IPS-18a (cell line): Measurements from ENCODE around the gene MTARC1.

Experiments used
- H3K27ac ChIP-seq: one replicate; pipeline ENCODE4 v1.5.1; 2013; ENCODE audit warnings: low read length
- H3K27me3 ChIP-seq: one replicate; pipeline ENCODE4 v1.6.1; 2013; ENCODE audit warnings: mild to moderate bottlenecking, low read length; ENCODE audit not compliant: control insufficient read depth, insufficient read depth
- H3K36me3 ChIP-seq: one replicate; pipeline ENCODE4 v1.6.1; 2013; ENCODE audit warnings: low read depth, low read length; ENCODE audit not compliant: control insufficient read depth
- H3K4me1 ChIP-seq: one replicate; pipeline ENCODE4 v1.6.1; 2013; ENCODE audit warnings: low read depth, low read length; ENCODE audit not compliant: control insufficient read depth
- H3K4me3 ChIP-seq: one replicate; pipeline ENCODE4 v1.5.1; 2013; ENCODE audit warnings: low read length
- H3K9ac ChIP-seq: one replicate; pipeline ENCODE4 v1.6.1; 2013; ENCODE audit warnings: mild to moderate bottlenecking, low read length, moderate library complexity
- H3K9me3 ChIP-seq: one replicate; pipeline ENCODE4 v1.6.1; 2013; ENCODE audit warnings: low read depth, low read length; ENCODE audit not compliant: control insufficient read depth

Gene MTARC1

DNA sequence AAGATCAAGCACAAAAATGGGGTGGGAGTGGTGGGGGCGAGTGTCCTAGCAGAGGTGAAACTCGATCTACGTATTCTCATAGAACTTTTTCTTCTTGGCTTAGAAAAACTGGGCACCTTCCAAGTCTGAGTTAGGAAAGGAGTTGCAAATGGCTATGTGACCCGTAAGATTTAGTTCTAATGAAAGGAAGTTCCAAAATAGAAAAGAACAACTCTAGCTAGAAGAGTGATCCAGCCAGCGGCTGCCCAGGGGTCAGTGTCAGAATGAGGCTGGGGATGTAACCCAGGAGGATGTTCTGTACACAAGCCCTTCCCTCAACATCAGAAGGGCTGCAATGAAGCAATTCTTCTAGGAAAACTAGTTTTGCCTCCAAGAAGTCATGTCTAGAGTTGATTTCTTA lies 5.2 kb downstream of the MTARC1 start:
- H3K4me1 ChIP-seq = no peaks in the 10 kb centered on the region
- H3K9ac ChIP-seq = no peak overlapping the region
- H3K4me3 ChIP-seq = no peak overlapping the region
- no peaks in the 10 kb centered on the region for H3K9me3 ChIP-seq
- no peaks in the 10 kb centered on the region for H3K27me3 ChIP-seq
- H3K36me3 ChIP-seq = peaks cover 10% of the 10 kb centered on the region
- no peak overlapping the region for H3K27ac ChIP-seq

DNA sequence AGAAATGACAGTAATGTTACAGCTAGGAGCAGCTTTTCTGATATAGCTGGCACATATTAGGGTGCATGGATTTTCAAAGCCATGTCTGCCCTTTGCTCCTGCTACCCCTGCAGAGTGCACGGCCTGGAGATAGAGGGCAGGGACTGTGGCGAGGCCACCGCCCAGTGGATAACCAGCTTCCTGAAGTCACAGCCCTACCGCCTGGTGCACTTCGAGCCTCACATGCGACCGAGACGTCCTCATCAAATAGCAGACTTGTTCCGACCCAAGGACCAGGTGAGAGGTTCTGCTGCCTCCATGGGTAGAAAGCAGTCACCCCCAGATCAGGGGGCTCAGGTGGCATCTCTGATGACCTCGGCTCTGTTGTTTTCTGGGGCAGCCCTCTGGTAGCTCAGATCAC lies 9.8 kb downstream of the MTARC1 start:
- no peak overlapping the region for H3K27ac ChIP-seq
- H3K9ac ChIP-seq = no peak overlapping the region
- H3K27me3 ChIP-seq = no peaks in the 10 kb centered on the region
- H3K4me1 ChIP-seq = no peaks in the 10 kb centered on the region
- H3K4me3 ChIP-seq = no peak overlapping the region
- H3K36me3 ChIP-seq = peaks cover 29% of the 10 kb centered on the region
- H3K9me3 ChIP-seq = no peaks in the 10 kb centered on the region

DNA sequence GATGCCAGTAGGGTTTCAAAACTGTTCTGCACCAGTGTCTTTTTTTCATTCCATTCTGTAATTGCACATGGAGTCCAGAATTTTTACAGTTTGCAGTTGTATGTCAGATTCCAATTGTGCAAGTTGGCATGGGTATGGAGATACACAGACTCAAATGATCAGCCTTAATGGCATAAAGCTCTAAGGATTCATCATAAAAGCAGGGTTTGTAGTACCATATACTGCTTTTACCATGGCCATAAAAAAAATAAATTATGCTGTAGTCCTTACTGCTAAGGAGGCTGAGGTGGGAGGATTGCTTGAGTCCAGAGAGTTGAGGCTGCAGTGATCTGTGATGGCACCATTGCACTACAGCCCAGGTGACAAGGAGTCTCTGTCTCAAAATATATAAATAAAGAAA lies 10.3 kb downstream of the MTARC1 start:
- H3K27me3 ChIP-seq = no peaks in the 10 kb centered on the region
- H3K4me1 ChIP-seq = no peaks in the 10 kb centered on the region
- H3K27ac ChIP-seq = no peak overlapping the region
- peaks cover 27% of the 10 kb centered on the region for H3K36me3 ChIP-seq
- H3K9ac ChIP-seq = no peak overlapping the region
- H3K9me3 ChIP-seq = no peaks in the 10 kb centered on the region
- no peak overlapping the region for H3K4me3 ChIP-seq

DNA sequence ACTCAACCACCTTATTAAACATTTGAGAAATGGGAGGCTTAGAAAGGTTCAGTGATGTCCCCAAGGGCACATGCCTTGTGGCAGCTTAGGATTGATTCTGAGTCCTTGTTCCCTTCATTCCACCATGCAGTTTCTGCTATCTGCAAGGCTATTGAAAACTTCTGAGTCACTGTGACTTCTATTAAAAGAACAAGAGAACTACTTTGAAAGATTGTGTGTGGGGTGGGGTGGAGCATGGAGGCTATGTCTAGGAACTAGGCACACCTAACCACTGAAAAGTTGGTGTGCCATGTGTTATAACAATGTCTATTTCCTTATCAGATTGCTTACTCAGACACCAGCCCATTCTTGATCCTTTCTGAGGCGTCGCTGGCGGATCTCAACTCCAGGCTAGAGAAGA lies 10.8 kb downstream of the MTARC1 start:
- Histone ChIP-seq H3K36me3 (peaks cover 27% of the 10 kb centered on the region), H3K4me3 (no peak overlapping the region), H3K27me3 (no peaks in the 10 kb centered on the region), H3K9me3 (no peaks in the 10 kb centered on the region), H3K9ac (no peak overlapping the region), H3K4me1 (no peaks in the 10 kb centered on the region), H3K27ac (no peak overlapping the region)

DNA sequence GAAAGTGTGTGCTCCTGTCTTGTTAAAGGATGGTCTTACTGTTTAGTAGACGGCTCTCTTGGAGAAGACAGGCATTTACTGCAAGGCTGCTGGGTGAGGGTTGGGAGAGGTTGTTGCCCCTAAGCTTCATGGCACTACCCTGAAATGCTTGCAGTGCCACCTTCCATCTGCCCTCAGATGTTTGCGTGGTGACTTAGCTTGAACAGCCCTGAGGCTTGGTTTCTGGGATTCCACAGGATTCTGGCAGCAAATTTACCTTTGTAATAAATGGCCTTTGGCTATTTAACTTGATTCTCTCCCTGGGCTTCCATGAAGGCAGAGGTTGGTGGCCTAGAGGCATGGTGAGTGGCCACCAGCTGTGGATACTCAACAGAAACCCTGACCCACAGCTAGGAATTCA lies 11.6 kb downstream of the MTARC1 start:
- Histone ChIP-seq H3K27me3 (no peaks in the 10 kb centered on the region), H3K9ac (no peak overlapping the region), H3K36me3 (peaks cover 27% of the 10 kb centered on the region), H3K4me3 (no peak overlapping the region), H3K9me3 (no peaks in the 10 kb centered on the region), H3K27ac (no peak overlapping the region), H3K4me1 (no peaks in the 10 kb centered on the region)

DNA sequence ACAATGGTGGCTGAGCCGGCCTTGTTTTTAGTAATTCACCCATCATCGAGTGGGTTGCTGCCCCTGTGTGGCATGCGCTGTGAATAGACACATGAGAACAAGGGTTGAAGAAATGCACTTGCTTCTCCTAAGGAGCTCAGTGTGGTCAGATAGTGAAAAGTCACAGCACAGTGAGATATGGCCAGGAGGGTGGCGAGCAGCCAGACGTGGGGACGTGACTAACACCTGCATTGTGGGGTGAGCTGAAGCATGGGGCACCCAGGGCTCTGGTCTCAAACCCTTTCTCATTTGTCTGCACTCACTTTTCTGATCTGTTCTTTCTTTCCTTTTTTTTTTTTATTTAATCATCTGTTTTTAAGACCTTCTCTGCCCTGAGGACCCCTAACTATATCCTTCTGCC lies 13.5 kb downstream of the MTARC1 start:
- H3K4me3 ChIP-seq = no peak overlapping the region
- no peaks in the 10 kb centered on the region for H3K4me1 ChIP-seq
- H3K36me3 ChIP-seq = peaks cover 28% of the 10 kb centered on the region
- no peaks in the 10 kb centered on the region for H3K9me3 ChIP-seq
- no peak overlapping the region for H3K9ac ChIP-seq
- H3K27me3 ChIP-seq = no peaks in the 10 kb centered on the region
- H3K27ac ChIP-seq = no peak overlapping the region

DNA sequence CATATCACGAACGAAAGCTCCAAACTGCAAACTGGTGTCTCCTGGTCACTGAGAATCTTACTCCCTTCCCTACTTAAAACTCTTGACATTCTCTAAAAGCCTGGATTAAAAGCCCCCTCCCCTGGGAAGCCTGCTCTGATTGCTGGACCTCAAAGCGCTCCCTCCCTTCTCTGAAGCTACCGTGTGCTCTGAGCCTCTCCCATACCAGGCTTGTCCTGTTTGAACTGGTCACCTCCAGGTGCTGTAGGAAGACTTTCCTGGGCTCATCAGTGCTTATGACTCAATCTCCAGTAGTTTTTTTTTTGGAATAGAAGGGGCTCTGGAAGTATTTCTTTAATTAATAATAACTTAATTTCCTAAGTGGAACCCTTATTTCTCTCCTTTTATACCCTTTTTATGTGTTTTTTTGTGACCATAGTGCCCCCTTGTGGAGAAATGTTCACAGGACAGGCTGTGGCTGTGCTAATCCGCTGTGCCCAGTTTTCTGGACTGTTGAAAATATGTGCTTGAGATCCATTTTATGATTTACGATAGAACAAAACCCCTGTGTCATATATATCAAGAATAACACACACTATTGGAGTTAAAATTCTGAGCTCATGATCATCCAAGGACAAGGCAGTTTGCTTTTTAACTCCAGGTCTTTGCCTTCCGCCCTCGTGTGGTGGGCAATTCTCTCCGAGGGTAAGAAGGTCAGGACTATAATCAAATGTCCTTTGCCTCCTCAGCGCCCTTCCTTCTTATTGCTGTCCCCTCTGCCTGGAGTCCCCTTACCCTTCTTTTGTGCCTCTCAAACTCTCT lies 16.9 kb downstream of the MTARC1 start:
- Histone ChIP-seq H3K9me3 (no peaks in the 10 kb centered on the region), H3K4me3 (no peak overlapping the region), H3K27ac (no peak overlapping the region), H3K4me1 (peaks cover 5% of the 10 kb centered on the region), H3K9ac (no peak overlapping the region), H3K36me3 (peaks cover 10% of the 10 kb centered on the region), H3K27me3 (no peaks in the 10 kb centered on the region)

DNA sequence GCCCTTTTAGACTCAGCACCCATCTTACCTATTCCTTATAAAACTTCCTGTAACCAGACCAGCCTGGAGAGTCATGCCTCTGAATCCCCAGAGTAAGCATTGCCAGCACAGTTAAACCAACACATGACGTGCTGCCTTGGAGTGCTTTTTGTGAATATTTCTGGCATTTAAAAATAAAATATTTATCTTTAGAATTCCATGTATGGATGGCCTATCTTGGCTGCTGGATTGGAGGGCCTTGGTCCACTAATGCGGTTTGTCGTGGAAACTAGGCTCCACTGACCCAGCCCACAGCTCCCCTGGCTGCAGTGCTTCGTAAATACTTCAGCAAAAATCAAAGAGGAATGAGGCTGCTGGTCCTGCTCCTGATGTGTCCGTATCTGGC lies 17.5 kb downstream of the MTARC1 start:
- H3K4me3 ChIP-seq = no peak overlapping the region
- peaks cover 5% of the 10 kb centered on the region for H3K4me1 ChIP-seq
- peaks cover 8% of the 10 kb centered on the region for H3K36me3 ChIP-seq
- H3K27me3 ChIP-seq = no peaks in the 10 kb centered on the region
- no peaks in the 10 kb centered on the region for H3K9me3 ChIP-seq
- no peak overlapping the region for H3K9ac ChIP-seq
- no peak overlapping the region for H3K27ac ChIP-seq

DNA sequence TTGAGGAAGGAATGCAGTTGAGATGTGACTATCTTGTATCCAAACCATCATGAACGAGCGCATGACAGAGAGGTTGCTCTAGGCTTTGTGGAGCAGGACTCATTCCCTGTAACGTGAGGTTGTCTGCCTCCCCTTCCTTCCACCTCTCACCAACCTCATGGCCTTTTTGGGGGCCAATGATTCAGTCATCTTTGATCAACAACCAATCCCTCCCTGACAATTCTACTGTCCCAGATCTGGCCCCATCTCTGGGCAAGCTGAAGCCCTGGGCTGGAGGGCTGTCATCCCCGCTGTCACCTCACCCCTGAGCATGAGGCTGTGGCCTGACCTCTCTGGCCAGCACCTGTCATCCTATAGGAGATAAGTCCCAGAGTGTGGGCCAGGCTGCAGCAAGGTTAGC lies 19.7 kb downstream of the MTARC1 start:
- H3K36me3 ChIP-seq = peaks cover 7% of the 10 kb centered on the region

DNA sequence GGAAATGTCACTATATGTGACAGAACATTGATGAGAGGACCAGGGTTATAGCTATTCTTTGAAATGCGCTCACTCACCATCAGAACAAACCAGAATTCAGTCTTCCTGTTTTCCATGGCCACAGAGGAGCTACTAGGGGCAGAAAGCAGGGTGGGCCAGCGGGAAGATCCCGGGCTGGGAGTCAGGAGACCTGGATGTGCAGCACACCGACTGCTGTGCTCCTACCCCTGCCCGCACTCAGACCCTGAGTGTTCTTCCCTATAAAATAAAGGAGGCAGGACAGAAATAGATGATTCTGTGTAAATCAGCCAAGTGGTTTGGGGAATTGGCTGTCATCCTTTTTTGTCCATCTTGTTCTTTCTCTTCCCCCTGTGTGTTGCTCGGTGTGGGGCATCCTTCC lies 21.0 kb downstream of the MTARC1 start:
- no peak overlapping the region for H3K27ac ChIP-seq
- H3K36me3 ChIP-seq = peaks cover 11% of the 10 kb centered on the region
- H3K9ac ChIP-seq = no peak overlapping the region
- no peaks in the 10 kb centered on the region for H3K9me3 ChIP-seq
- no peaks in the 10 kb centered on the region for H3K27me3 ChIP-seq
- H3K4me3 ChIP-seq = no peak overlapping the region
- peaks cover 5% of the 10 kb centered on the region for H3K4me1 ChIP-seq

More for the DNA sequence above, 19.7 kb downstream of the MTARC1 start:
- Histone ChIP-seq H3K9ac (no peak overlapping the region), H3K9me3 (no peaks in the 10 kb centered on the region), H3K4me3 (no peak overlapping the region), H3K4me1 (peaks cover 5% of the 10 kb centered on the region), H3K27me3 (no peaks in the 10 kb centered on the region), H3K27ac (no peak overlapping the region)

DNA sequence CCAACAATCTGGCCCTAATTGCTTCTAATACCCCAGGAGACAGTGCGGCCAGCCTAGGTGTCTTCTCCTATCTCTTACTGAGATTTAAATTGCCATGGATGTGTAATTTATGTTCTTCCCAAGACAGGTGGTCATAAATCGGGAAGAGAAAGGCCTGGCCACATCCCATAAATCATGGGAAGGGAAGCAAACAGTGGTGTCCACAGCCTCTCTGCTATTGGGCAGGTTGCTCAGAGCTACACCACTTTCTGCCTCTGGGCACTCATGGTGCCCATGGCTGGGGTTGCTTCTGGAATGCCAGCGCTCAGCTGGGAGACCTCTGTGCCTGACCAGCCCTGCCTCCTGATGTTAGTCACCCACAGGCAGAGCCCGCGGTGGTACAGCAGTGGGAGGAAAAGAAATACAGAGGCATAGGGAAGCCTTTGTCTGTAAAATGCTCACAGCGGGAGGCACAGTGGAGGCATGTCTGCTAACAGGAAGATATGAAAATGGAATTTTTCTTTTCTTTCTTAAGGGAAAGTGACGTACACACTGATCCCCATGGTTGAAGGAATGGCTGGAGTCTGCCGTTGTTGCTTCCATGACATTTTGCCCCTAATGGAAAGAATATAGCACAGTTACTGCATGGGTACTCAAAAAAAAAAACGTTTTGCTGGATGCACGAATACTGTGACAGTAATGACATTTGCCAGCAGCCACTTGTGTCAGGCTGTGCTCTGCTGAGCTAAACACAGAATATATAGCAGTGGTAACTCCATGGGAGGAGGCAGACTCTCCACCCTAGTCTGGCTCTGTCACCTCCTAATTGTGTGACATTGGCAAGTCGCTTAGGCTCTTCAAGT lies 21.9 kb downstream of the MTARC1 start:
- H3K4me1 ChIP-seq = peaks cover 5% of the 10 kb centered on the region
- peaks cover 11% of the 10 kb centered on the region for H3K36me3 ChIP-seq
- no peak overlapping the region for H3K9ac ChIP-seq
- H3K27me3 ChIP-seq = no peaks in the 10 kb centered on the region
- no peaks in the 10 kb centered on the region for H3K9me3 ChIP-seq
- no peak overlapping the region for H3K27ac ChIP-seq
- H3K4me3 ChIP-seq = no peak overlapping the region

DNA sequence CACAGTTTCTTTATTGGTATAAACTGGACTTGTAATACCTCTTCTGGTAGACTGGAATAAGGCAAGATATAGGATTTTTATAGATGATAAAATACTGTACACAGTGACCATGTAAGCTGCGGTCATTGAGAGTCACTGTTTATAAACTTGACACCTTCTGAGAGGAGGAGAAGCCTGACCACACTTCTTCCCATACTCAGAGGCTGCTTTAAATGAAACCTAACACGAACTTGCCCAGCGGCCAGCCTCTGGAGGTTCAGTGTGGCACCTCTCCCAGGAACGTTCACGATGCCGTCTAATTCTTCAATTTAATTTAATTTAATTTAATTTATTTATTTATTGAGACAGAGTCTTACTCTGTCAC lies 22.5 kb downstream of the MTARC1 start:
- Histone ChIP-seq H3K9me3 (no peaks in the 10 kb centered on the region), H3K4me1 (peaks cover 5% of the 10 kb centered on the region), H3K9ac (no peak overlapping the region), H3K4me3 (no peak overlapping the region), H3K27me3 (no peaks in the 10 kb centered on the region), H3K27ac (no peak overlapping the region), H3K36me3 (peaks cover 15% of the 10 kb centered on the region)
